ENCODE results near the gene PML. TPM values are rescaled to one million over a fixed set of nuclear protein-coding genes. Genes with fewer than 3 reads are reported as not detected.
"Not testable (repeated sequence)": the region's sequence is repeated elsewhere in the genome, so short reads cannot be mapped to it uniquely, and the experiment has no call there.

Gene PML
- total RNA-seq, 8 experiments from 2014 or later: 7.2 to 37.8 (median 12.6) TPM

GRCh38 chr15:74041777-74042435, 47.4 kb downstream of the PML start:
- H3K27ac ChIP-seq: no peak overlapping the region
- H3K4me1 ChIP-seq (replicated peaks in 1 of 2): peaks cover 4 to 10% of the 10 kb centered on the region in 2 donors
- in situ Hi-C loops (cut with MboI; ENCODE audit: low pct_unique_long_range_greater_than_20kb in 2 of 9, low sequenced_read_pairs in 9 of 9, unreplicated experiment in 9 of 9): no loop called here
- H3K4me3 ChIP-seq: no peak overlapping the region
- ATAC-seq (replicated peaks in 6 of 8): peak in 1 of 8 experiments; percentile 3
- WGBS, 10 experiments: 50 to 100% (median 90%) methylated on average over 1 to 2 of the region's 8 CpGs; no CpG with 5 or more reads in 5 of the 10 experiments

GRCh38 chr15:74042603-74043424, 48.3 kb downstream of the PML start:
- H3K4me1 ChIP-seq (replicated peaks in 1 of 2): peaks cover 0 to 7% of the 10 kb centered on the region in 2 donors
- H3K27ac ChIP-seq: no peak overlapping the region
- 70 to 100% (median 86%) methylated on average over 1 to 6 of the region's 11 CpGs; no CpG with 5 or more reads in 2 of the 10 experiments for WGBS, 10 experiments
- no peak overlapping the region for H3K4me3 ChIP-seq
- ATAC-seq (replicated peaks in 6 of 8): no peak
- in situ Hi-C loops (cut with MboI; ENCODE audit: low pct_unique_long_range_greater_than_20kb in 2 of 9, low sequenced_read_pairs in 9 of 9, unreplicated experiment in 9 of 9): no loop called here

- ATAC-seq (replicated peaks in 6 of 8): no peak
- H3K4me1 ChIP-seq (replicated peaks in 1 of 2): peaks cover 1 to 7% of the 10 kb centered on the region in 2 donors
- 70 to 94% methylated on average over 2 of the region's 7 CpGs; no CpG with 5 or more reads in 8 of the 10 experiments for WGBS, 10 experiments
- H3K27ac ChIP-seq: no peak overlapping the region
- H3K4me3 ChIP-seq: no peak overlapping the region
- in situ Hi-C loops (cut with MboI; ENCODE audit: low pct_unique_long_range_greater_than_20kb in 2 of 9, low sequenced_read_pairs in 9 of 9, unreplicated experiment in 9 of 9): no loop called here
Observed at GRCh38 chr15:74043425-74044266, 49.1 kb downstream of the PML start.

GRCh38 chr15:74044267-74045110, 50.0 kb downstream of the PML start:
- in situ Hi-C loops (cut with MboI; ENCODE audit: low pct_unique_long_range_greater_than_20kb in 2 of 9, low sequenced_read_pairs in 9 of 9, unreplicated experiment in 9 of 9): no loop called here
- Histone ChIP-seq H3K27ac (no peak overlapping the region), H3K4me1 (replicated peaks in 1 of 2) (peaks cover 2 to 7% of the 10 kb centered on the region in 2 donors), H3K4me3 (no peak overlapping the region)
- WGBS, 10 experiments: 83 to 100% (median 90%) methylated on average over 1 to 12 of the region's 31 CpGs; no CpG with 5 or more reads in 5 of the 10 experiments
- no peak for ATAC-seq (replicated peaks in 6 of 8)

- peaks cover 2 to 7% of the 10 kb centered on the region in 2 donors for H3K4me1 ChIP-seq (replicated peaks in 1 of 2)
- in situ Hi-C loops (cut with MboI; ENCODE audit: low pct_unique_long_range_greater_than_20kb in 2 of 9, low sequenced_read_pairs in 9 of 9, unreplicated experiment in 9 of 9): no loop called here
- no peak overlapping the region for H3K27ac ChIP-seq
- ATAC-seq (replicated peaks in 6 of 8): peak in 1 of 8 experiments; percentile 7
- H3K4me3 ChIP-seq: no peak overlapping the region
Observed at GRCh38 chr15:74045184-74045583, 50.7 kb downstream of the PML start.

DNA sequence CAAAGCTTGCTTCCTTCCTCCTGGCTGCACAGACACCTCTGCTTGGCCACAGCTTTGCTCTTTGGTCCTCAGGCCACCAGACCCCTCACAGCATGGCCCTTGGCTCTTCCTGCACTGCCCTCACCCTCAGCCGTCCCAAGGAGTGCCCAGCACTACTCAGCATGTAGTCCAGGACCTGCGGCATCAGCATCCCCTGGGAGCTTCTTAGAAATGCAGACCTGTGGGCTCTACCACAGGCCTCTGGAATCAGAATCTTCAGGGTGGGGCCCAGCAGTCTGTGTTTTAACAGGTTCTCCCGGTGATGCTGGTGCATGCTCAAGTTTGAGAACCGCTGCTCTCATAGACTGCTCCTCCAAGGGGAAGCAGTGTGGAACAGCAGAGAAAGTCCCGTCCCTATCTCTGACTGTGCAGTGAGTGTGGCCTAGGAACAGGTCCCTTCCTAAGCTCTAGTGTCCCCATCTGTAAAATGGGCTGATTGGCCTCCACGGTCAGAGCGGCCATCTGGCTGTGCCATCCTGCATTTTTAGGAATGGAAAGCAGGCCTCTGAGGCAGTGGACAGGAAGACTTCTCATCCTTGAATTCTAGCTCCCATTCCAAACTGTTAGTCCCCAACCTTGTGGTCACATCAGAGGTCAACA, 51.2 kb downstream of the PML start:
- no peak overlapping the region for H3K4me3 ChIP-seq
- in situ Hi-C loops (cut with MboI; ENCODE audit: low pct_unique_long_range_greater_than_20kb in 2 of 9, low sequenced_read_pairs in 9 of 9, unreplicated experiment in 9 of 9): no loop called here
- H3K4me1 ChIP-seq (replicated peaks in 1 of 2): peaks cover 2 to 7% of the 10 kb centered on the region in 2 donors
- WGBS, 10 experiments: 55 to 100% (median 75%) methylated on average over 1 to 7 of the region's 7 CpGs; no CpG with 5 or more reads in 3 of the 10 experiments
- no peak for ATAC-seq (replicated peaks in 6 of 8)
- no peak overlapping the region for H3K27ac ChIP-seq

- H3K4me1 ChIP-seq (replicated peaks in 1 of 2): peaks cover 2 to 7% of the 10 kb centered on the region in 2 donors
- in situ Hi-C loops (cut with MboI; ENCODE audit: low pct_unique_long_range_greater_than_20kb in 2 of 9, low sequenced_read_pairs in 9 of 9, unreplicated experiment in 9 of 9): no loop called here
- ATAC-seq (replicated peaks in 6 of 8): no peak
- H3K4me3 ChIP-seq: no peak overlapping the region
- WGBS, 10 experiments: 57 to 100% (median 79%) methylated on average over 1 to 5 of the region's 7 CpGs; no CpG with 5 or more reads in 4 of the 10 experiments
- no peak overlapping the region for H3K27ac ChIP-seq
Observed at GRCh38 chr15:74046275-74046674, 51.8 kb downstream of the PML start.

GRCh38 chr15:74050127-74050526, 55.6 kb downstream of the PML start:
- no peak for ATAC-seq (replicated peaks in 6 of 8)
- WGBS, 10 experiments: 44 to 75% (median 65%) methylated on average over 1 to 4 of the region's 5 CpGs; no CpG with 5 or more reads in 5 of the 10 experiments
- Histone ChIP-seq H3K27ac (no peak overlapping the region), H3K4me3 (no peak overlapping the region), H3K4me1 (replicated peaks in 1 of 2) (peaks cover 10 to 19% of the 10 kb centered on the region in 2 donors)
- in situ Hi-C loops (cut with MboI; ENCODE audit: low pct_unique_long_range_greater_than_20kb in 2 of 9, low sequenced_read_pairs in 9 of 9, unreplicated experiment in 9 of 9): loop anchor here in 2 of 9 experiments (10.0 kb wide), 1 partner anchor 275 kb away; no protein-coding TSS in a partner anchor

DNA sequence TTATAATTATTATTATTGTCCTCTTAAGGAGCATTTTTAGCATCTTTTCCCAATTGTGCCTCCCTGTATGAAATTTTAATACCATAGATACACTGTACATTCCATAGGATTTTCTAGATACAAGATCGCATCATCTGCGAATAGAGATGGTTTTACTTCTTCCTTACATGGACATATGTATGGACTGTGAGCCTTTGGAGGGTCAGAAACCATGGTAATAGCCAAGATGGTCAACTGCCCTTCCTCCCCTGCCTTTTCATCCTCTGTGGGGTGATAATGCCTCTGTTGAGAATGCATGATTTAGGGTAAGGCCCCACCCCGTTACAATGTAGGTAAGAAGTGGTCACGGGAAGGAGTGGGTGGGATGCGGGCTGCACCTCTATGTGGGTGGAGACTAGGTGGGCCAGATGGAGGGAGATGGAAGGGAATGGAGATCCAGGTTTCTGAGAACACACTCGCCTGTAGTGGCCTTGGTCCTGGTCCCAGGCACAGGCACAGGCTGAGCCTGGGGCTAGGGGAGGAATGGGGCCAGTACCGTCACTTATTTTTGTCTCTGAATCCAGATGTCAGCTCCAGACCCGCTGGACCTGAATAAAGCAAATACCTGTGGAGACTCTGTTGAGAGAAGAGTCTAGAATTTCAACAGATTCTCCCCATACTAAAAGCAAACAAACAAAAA, 56.2 kb downstream of the PML start:
- Histone ChIP-seq H3K4me3 (no peak overlapping the region), H3K4me1 (replicated peaks in 1 of 2) (peaks cover 10 to 19% of the 10 kb centered on the region in 2 donors), H3K27ac (no peak overlapping the region)
- WGBS, 10 experiments: 0 to 100% (median 86%) methylated on average over 1 to 5 of the region's 8 CpGs; no CpG with 5 or more reads in 2 of the 10 experiments
- peak in 2 of 8 experiments; percentile 6 for ATAC-seq (replicated peaks in 6 of 8)
- in situ Hi-C loops (cut with MboI; ENCODE audit: low pct_unique_long_range_greater_than_20kb in 2 of 9, low sequenced_read_pairs in 9 of 9, unreplicated experiment in 9 of 9): loop anchor here in 2 of 9 experiments (10.0 kb wide), 1 partner anchor 274 kb away; no protein-coding TSS in a partner anchor

DNA sequence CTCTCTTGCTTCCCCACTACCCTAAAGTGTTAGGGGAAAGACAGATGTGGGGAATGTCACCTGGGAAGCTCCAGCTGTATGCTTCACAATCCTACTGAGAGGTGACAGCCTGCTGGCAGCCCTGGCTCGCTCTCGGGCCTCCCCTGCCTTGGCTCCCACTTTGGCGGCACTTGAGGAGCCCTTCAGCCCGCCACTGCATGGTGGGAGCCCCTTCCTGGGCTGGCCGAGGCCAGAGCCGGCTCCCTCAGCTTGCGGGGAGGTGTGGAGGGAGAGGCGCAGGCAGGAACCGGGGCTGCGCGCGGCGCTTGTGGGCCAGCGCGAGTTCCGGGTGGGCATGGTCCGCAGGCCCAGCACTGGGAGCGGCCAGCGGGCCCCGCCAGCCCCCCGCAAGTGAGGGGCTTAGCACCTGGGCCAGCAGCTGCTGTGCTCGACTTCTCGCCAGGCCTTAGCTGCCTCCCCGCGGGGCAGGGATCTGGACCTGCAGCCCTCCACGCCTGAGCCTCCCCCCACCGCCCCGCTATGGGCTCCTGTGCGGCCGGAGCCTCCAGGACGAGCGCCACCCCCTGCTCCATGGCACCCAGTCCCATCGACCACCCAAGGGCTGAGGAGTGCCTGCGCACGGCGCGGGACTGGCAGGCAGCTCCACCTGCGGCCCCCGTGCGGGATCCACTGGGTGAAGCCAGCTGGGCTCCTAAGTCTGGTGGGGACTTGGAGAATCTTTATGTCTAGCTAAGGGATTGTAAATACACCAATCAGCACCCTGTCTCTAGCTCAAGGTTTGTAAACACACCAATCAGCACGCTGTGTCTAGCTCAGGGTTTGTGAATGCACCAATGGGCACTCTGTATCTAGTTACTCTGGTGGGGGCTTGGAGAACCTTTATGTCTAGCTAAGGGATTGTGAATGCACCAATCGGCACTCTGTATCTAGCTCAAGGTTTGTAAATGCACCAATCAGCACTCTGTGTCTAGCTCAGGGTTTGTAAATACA, 58.0 kb downstream of the PML start:
- 78 to 100% (median 80%) methylated on average over 1 to 4 of the region's 42 CpGs; no CpG with 5 or more reads in 7 of the 10 experiments for WGBS, 10 experiments
- H3K4me3 ChIP-seq; H3K27ac ChIP-seq; ATAC-seq (replicated peaks in 6 of 8): not testable (repeated sequence)
- H3K4me1 ChIP-seq (replicated peaks in 1 of 2): peaks cover 10 to 12% of the 10 kb centered on the region in 2 donors
- in situ Hi-C loops (cut with MboI; ENCODE audit: low pct_unique_long_range_greater_than_20kb in 2 of 9, low sequenced_read_pairs in 9 of 9, unreplicated experiment in 9 of 9): loop anchor here in 2 of 9 experiments (10.0 kb wide), 1 partner anchor 272 kb away; no protein-coding TSS in a partner anchor

All from motor neuron (in vitro differentiated cells).